Smooth muscle cell (in vitro differentiated cells): ENCODE data around the gene DYDC2. TPM values are rescaled to one million over a fixed set of nuclear protein-coding genes. Genes with fewer than 3 reads are reported as not detected.

Source experiments
- DNase-seq: peaks from one replicate; lab custom pipeline; 2025; ENCODE audit not compliant: unreplicated experiment; lab: John Stamatoyannopoulos, UW
- H2AFZ ChIP-seq: fragments of 200-600 bp; sonication (generic); 2 replicates; pipeline ENCODE4 v1.6.0; 2016; ENCODE audit warnings: antibody characterized with exemption, low read depth, mild to moderate bottlenecking
- H3F3A ChIP-seq: fragments of 200-600 bp; sonication (generic); 2 replicates; pipeline ENCODE4 v1.6.0; 2017; ENCODE audit warnings: antibody characterized with exemption, low read depth
- H3K27ac ChIP-seq: fragments of 200-600 bp; sonication (generic); 2 replicates; pipeline ENCODE4 v1.5.1; 2016; ENCODE audit warnings: low read depth, mild to moderate bottlenecking
- H3K27me3 ChIP-seq: fragments of 200-600 bp; sonication (generic); 2 replicates; pipeline ENCODE4 v1.6.1; 2016; ENCODE audit warnings: low read depth, mild to moderate bottlenecking
- H3K36me3 ChIP-seq: fragments of 200-600 bp; sonication (generic); 2 replicates; pipeline ENCODE4 v1.5.1; 2016; ENCODE audit warnings: low read depth
- H3K4me1 ChIP-seq: fragments of 200-600 bp; sonication (generic); 2 replicates; pipeline ENCODE4 v1.5.1; 2016; ENCODE audit warnings: low read depth
- H3K4me2 ChIP-seq: fragments of 200-600 bp; sonication (generic); 2 replicates; pipeline ENCODE4 v1.6.0; 2016; ENCODE audit warnings: mild to moderate bottlenecking
- H3K4me3 ChIP-seq: fragments of 200-600 bp; sonication (generic); 2 replicates; pipeline ENCODE4 v1.5.1; 2016; ENCODE audit warnings: mild to moderate bottlenecking
- H3K79me2 ChIP-seq: fragments of 200-600 bp; sonication (generic); 2 replicates; pipeline ENCODE4 v1.6.0; 2016; ENCODE audit warnings: low read depth, mild to moderate bottlenecking
- H3K9ac ChIP-seq: fragments of 200-600 bp; sonication (generic); 2 replicates; pipeline ENCODE4 v1.6.0; 2016; ENCODE audit warnings: low read depth
- H3K9me3 ChIP-seq: fragments of 200-600 bp; sonication (generic); replicated peaks from 2 replicates; pipeline ENCODE4 v1.5.1; 2016; ENCODE audit warnings: low read depth
- H4K20me1 ChIP-seq: fragments of 200-600 bp; sonication (generic); 2 replicates; pipeline ENCODE4 v1.6.0; 2016; ENCODE audit warnings: low read depth
- CTCF ChIP-seq: fragments of 200-600 bp; sonication (generic); IDR thresholded peaks from 2 replicates; pipeline ENCODE4 v1.5.1; 2017; ENCODE audit warnings: borderline replicate concordance, mild to moderate bottlenecking, antibody characterized with exemption; ENCODE audit not compliant: insufficient read depth, poor library complexity, severe bottlenecking
- WGBS: methylation state at CpG from one replicate; pipeline ENCODE4 v1.1.7; 2016; ENCODE audit warnings: low lambda C conversion rate; 5-methylcytosine and 5-hydroxymethylcytosine counted together
- polyA plus RNA-seq: library from polyadenylated mRNA; unstranded; fragments of >200 nt; fragmentation: Nextera tagmentation; extraction: Ambion mirVana; gene quantifications from 2 replicates; pipeline ENCODE4 v1.2.1, GENCODE V29; 2016
- total RNA-seq: library from RNA; depleted of rRNA; stranded (reverse); fragments of >200 nt; gene quantifications from 2 replicates; pipeline ENCODE4 v1.2.3, GENCODE V29; 2014

DYDC2 gene
- total and polyA plus RNA-seq, 2 experiments from 2014 or later = not detected

DNA sequence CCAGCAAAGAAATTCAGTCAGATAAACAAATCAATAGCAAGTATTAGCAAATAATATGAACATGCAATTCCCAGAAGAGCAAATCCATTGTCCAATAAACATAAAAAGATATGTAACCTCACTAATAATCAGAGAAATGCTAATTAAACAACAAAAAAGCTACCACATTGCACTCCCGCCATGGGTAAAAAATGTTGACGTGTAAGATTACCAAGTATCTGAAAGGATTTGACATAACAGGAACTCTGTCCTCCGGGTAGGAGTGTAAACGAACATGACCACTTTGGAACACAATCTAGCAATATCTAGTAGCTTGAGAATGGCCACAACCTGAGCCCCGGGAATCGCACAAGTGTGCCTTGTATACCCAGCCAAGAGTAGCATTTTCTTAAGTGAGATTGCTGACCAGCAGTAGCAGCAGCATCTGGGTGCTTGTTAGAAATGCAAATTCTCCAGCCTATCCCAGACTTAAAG is 31.7 kb upstream of the DYDC2 start:
- Histone ChIP-seq H3K4me1 (peaks cover 16% of the 10 kb centered on the region), H3K27me3 (peaks cover 3% of the 10 kb centered on the region), H3K9me3 (no peaks in the 10 kb centered on the region), H3K36me3 (no peaks in the 10 kb centered on the region), H3K27ac (no peak overlapping the region), H3K9ac (no peak overlapping the region), H3K4me3 (no peak overlapping the region), H2AFZ (no peak overlapping the region), H3K4me2 (no peak overlapping the region), H4K20me1 (no peaks in the 10 kb centered on the region), H3F3A (no peaks in the 10 kb centered on the region), H3K79me2 (no peaks in the 10 kb centered on the region)
- 86% methylated on average over 6 of the region's 6 CpGs for WGBS
- DNase-seq = no peak
- no peak for TF ChIP-seq CTCF

GRCh38 chr10:80333983-80334382 is 22.6 kb upstream of the DYDC2 start:
- no peak overlapping the region for H3K4me3 ChIP-seq
- no peak overlapping the region for H3K4me2 ChIP-seq
- no peak overlapping the region for H3K9ac ChIP-seq
- H4K20me1 ChIP-seq = no peaks in the 10 kb centered on the region
- no peaks in the 10 kb centered on the region for H3K4me1 ChIP-seq
- no peaks in the 10 kb centered on the region for H3K9me3 ChIP-seq
- no peak overlapping the region for H2AFZ ChIP-seq
- DNase-seq = no peak
- H3K36me3 ChIP-seq = no peaks in the 10 kb centered on the region
- peaks cover 5% of the 10 kb centered on the region for H3K27me3 ChIP-seq
- no peaks in the 10 kb centered on the region for H3F3A ChIP-seq
- WGBS = 100% methylated on average over 1 of the region's 1 CpG
- no peaks in the 10 kb centered on the region for H3K79me2 ChIP-seq
- no peak for TF ChIP-seq CTCF
- no peak overlapping the region for H3K27ac ChIP-seq

DNA sequence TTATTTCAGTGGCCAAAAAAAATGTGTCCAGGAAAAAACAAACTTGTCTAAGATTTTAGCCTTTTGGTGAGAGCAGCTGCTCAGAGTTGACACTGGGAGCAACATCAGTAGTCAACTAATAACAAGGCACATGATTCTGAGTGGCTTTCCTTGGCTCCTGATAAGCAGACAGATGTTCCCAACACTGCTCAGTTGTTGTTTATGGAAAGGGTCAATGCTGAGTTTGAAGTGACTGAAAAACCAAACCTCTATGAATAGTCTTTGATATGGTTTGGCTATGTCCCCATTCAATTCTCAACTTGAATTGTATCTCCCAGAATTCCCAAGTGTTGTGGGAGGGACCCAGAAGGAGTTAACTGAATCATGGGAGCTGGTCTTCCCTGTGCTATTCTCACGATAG is 12.3 kb upstream of the DYDC2 start:
- Histone ChIP-seq H3K9me3 (no peaks in the 10 kb centered on the region), H2AFZ (no peak overlapping the region), H3K36me3 (no peaks in the 10 kb centered on the region), H3K27me3 (no peaks in the 10 kb centered on the region), H3K27ac (no peak overlapping the region), H3K4me1 (no peaks in the 10 kb centered on the region), H3K9ac (no peak overlapping the region), H4K20me1 (no peaks in the 10 kb centered on the region), H3K4me2 (no peak overlapping the region), H3F3A (no peaks in the 10 kb centered on the region), H3K4me3 (no peak overlapping the region), H3K79me2 (no peaks in the 10 kb centered on the region)
- WGBS = 91% methylated on average over 1 of the region's 1 CpG
- no peak for DNase-seq
- no peak for TF ChIP-seq CTCF

DNA sequence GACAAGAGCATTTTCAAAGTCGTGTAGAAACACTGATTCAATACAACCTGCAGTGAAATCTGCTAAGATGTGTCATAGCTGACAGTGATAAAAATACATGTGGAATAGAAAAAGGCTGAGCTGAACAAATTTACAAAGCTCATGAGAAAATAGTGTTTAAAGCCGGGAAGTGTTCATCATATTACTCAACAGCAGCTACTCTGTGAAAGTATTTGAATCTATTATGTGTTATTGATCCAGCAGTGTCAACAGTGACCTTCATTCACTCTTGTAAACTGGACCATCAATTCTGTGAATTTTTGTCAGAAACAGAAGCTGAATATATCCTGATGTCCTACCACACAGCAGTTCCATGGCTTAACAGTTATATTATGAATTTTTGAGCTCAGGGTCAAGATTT is 11.7 kb upstream of the DYDC2 start:
- no peaks in the 10 kb centered on the region for H3K27me3 ChIP-seq

More for the DNA sequence above, 11.7 kb upstream of the DYDC2 start:
- TF ChIP-seq CTCF = no peak
- Histone ChIP-seq H3K4me2 (no peak overlapping the region), H3F3A (no peaks in the 10 kb centered on the region), H3K9ac (no peak overlapping the region), H3K9me3 (no peaks in the 10 kb centered on the region), H4K20me1 (no peaks in the 10 kb centered on the region), H3K79me2 (no peaks in the 10 kb centered on the region), H3K27ac (no peak overlapping the region), H3K36me3 (no peaks in the 10 kb centered on the region), H3K4me3 (no peak overlapping the region), H3K4me1 (no peaks in the 10 kb centered on the region), H2AFZ (no peak overlapping the region)
- no peak for DNase-seq
- WGBS = 80% methylated on average over 2 of the region's 2 CpGs
